Endothelial cell of umbilical vein (primary cell): Measurements from ENCODE around the gene CCL4.

Experiments used
- EZH2 ChIP-seq: IDR thresholded peaks from 2 replicates; pipeline ENCODE4 v1.6.1; 2012; ENCODE audit warnings: borderline replicate concordance, low read depth, mild to moderate bottlenecking, moderate library complexity, low read length, inconsistent platforms; ENCODE audit not compliant: severe bottlenecking
- FOS ChIP-seq: IDR thresholded peaks from 2 replicates; pipeline ENCODE4 v1.6.1; 2011; ENCODE audit warnings: mild to moderate bottlenecking, low read length, moderate library complexity, borderline replicate concordance; ENCODE audit not compliant: insufficient read depth
- GATA2 ChIP-seq: IDR thresholded peaks from 2 replicates; pipeline ENCODE4 v1.7.0; 2011; ENCODE audit warnings: low read depth, mild to moderate bottlenecking, moderate library complexity, mixed read lengths, low read length; ENCODE audit not compliant: insufficient read length, insufficient read depth
- JUN ChIP-seq: IDR thresholded peaks from 2 replicates; pipeline ENCODE4 v1.6.1; 2011; ENCODE audit warnings: borderline replicate concordance, low read depth; ENCODE audit not compliant: insufficient read length, insufficient read depth
- MYC ChIP-seq: IDR thresholded peaks from one replicate; pipeline ENCODE4 v1.6.1; 2011; ENCODE audit warnings: mild to moderate bottlenecking, low read depth, low read length
- POLR2A ChIP-seq: IDR thresholded peaks from 2 replicates; pipeline ENCODE4 v1.6.1; 2012; ENCODE audit warnings: low read depth, mild to moderate bottlenecking, control low read depth, low read length
- POLR2AphosphoS5 ChIP-seq: IDR thresholded peaks from 2 replicates; pipeline ENCODE4 v1.6.1; 2012; ENCODE audit warnings: low read depth, mild to moderate bottlenecking, control low read depth, low read length, moderate library complexity; ENCODE audit not compliant: insufficient read depth
- TF ChIP-seq, protein P1 (sequence below), 2 donors: IDR thresholded peaks; 1 replicate in 1 of 2; 2 replicates in 1 of 2; pipeline ENCODE4 v1.5.1; 2011; ENCODE audit warnings: low read length in 2 of 2, mild to moderate bottlenecking in 2 of 2, moderate library complexity in 2 of 2, control low read depth in 1 of 2, inconsistent platforms in 1 of 2, low read depth in 1 of 2; ENCODE audit not compliant: insufficient read depth in 1 of 2; ENCODE audit errors: extremely low read depth in 1 of 2
- TF ChIP-seq, protein P2 (sequence below): IDR thresholded peaks from 2 replicates; pipeline ENCODE4 v1.6.1; 2011; ENCODE audit not compliant: insufficient read depth, insufficient read length

DNA sequence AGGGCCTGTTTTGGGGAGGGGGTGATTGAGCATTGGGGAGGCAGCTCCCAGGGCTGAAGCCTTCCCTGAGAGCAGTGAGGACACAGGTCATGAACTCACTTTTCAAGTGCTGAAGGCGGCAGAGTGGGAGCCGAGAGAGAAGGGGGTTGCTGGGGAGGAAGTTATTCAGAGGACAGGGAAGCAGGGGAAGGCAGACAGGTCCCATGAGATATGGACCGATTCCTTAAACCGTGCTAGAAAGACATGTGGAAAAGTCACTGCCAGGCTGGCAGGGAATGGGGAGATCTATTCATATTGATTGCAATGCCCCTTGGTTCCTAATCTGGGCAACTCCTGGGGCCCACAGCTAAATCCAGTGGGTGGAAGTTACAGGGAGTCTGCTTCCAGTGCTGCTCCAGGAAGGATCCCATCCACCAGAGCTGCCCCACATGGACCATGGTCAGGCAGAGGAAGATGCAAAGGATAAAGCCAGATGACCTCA is 1.1 kb downstream of the CCL4 start:
- TF ChIP-seq, protein P1, sequence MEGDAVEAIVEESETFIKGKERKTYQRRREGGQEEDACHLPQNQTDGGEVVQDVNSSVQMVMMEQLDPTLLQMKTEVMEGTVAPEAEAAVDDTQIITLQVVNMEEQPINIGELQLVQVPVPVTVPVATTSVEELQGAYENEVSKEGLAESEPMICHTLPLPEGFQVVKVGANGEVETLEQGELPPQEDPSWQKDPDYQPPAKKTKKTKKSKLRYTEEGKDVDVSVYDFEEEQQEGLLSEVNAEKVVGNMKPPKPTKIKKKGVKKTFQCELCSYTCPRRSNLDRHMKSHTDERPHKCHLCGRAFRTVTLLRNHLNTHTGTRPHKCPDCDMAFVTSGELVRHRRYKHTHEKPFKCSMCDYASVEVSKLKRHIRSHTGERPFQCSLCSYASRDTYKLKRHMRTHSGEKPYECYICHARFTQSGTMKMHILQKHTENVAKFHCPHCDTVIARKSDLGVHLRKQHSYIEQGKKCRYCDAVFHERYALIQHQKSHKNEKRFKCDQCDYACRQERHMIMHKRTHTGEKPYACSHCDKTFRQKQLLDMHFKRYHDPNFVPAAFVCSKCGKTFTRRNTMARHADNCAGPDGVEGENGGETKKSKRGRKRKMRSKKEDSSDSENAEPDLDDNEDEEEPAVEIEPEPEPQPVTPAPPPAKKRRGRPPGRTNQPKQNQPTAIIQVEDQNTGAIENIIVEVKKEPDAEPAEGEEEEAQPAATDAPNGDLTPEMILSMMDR (IDR thresholded peaks at IDR 0.05; ENCODE audit: extremely low read depth in 1 of 2, insufficient read depth in 1 of 2, low read depth in 1 of 2, low read length in 2 of 2) = no peak
- TF ChIP-seq EZH2 (no peak), POLR2A (no peak), POLR2AphosphoS5 (no peak), JUN (no peak), GATA2 (no peak), FOS (no peak), MYC (no peak)
- TF ChIP-seq, protein P2, sequence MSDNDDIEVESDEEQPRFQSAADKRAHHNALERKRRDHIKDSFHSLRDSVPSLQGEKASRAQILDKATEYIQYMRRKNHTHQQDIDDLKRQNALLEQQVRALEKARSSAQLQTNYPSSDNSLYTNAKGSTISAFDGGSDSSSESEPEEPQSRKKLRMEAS = no peak
